Liver (tissue), 9 donors: ENCODE data around the gene EPB41L1. TPM values are rescaled to one million over a fixed set of nuclear protein-coding genes. Genes with fewer than 3 reads are reported as not detected.

Experiments used
- DNase-seq: peaks from one replicate; pipeline ENCODE4 v3.0.0-alpha.2; 2017; ENCODE audit warnings: low spot score
- H3K27ac ChIP-seq, 2 donors: one replicate each; pipeline ENCODE4 v1.7.0; 2013; ENCODE audit warnings: inconsistent platforms in 2 of 2, low read length in 2 of 2, control low read depth in 1 of 2, low read depth in 1 of 2, mild to moderate bottlenecking in 1 of 2
- H3K27me3 ChIP-seq, 4 donors: one replicate each; pipeline versions ENCODE4 v1.6.1 to v1.7.0; 2013; ENCODE audit warnings: low read length in 3 of 4, inconsistent platforms in 1 of 4, mild to moderate bottlenecking in 1 of 4, moderate library complexity in 1 of 4; ENCODE audit not compliant: control insufficient read depth in 4 of 4, insufficient read depth in 4 of 4
- H3K36me3 ChIP-seq, 4 donors: one replicate each; pipeline versions ENCODE4 v1.6.1 to v1.7.0; 2013; ENCODE audit warnings: low read length in 3 of 4, mild to moderate bottlenecking in 3 of 4, low read depth in 1 of 4, moderate library complexity in 1 of 4; ENCODE audit not compliant: control insufficient read depth in 4 of 4, insufficient read depth in 3 of 4
- H3K4me1 ChIP-seq, 4 donors: one replicate each; pipeline versions ENCODE4 v1.6.1 to v1.7.0; 2013; ENCODE audit warnings: low read length in 3 of 4, mild to moderate bottlenecking in 3 of 4, moderate library complexity in 1 of 4; ENCODE audit not compliant: control insufficient read depth in 4 of 4, insufficient read depth in 4 of 4
- H3K4me3 ChIP-seq, 3 donors: one replicate each; pipeline versions ENCODE4 v1.6.1 to v1.7.0; 2013; ENCODE audit warnings: low read length in 3 of 3, control low read depth in 1 of 3, low read depth in 1 of 3, mild to moderate bottlenecking in 1 of 3
- H3K9ac ChIP-seq, 2 donors: one replicate each; pipeline ENCODE4 v1.7.0; 2013; ENCODE audit warnings: low read length in 2 of 2, mild to moderate bottlenecking in 2 of 2, moderate library complexity in 2 of 2, control low read depth in 1 of 2, low read depth in 1 of 2
- H3K9me3 ChIP-seq, 4 donors: one replicate each; pipeline versions ENCODE4 v1.6.1 to v1.7.0; 2013; ENCODE audit warnings: low read length in 3 of 4; ENCODE audit not compliant: control insufficient read depth in 4 of 4
- ATF3 ChIP-seq: IDR thresholded peaks from 2 replicates; pipeline ENCODE4 v1.6.1; 2016; ENCODE audit warnings: antibody characterized with exemption
- CTCF ChIP-seq: fragments of 150-350 bp; IDR thresholded peaks from 2 replicates; pipeline ENCODE4 v1.5.1; 2017; ENCODE audit warnings: improper control_type of control experiment, low read depth, low read length; ENCODE audit not compliant: missing input control
- EGR1 ChIP-seq, 2 donors: IDR thresholded peaks; 2 replicates each; pipeline ENCODE4 v1.6.1; 2016 to 2018; ENCODE audit warnings: antibody characterized with exemption in 2 of 2, low read depth in 2 of 2
- FOXA2 ChIP-seq: IDR thresholded peaks from 2 replicates; pipeline ENCODE4 v1.6.1; 2016; ENCODE audit warnings: antibody characterized with exemption
- HNF4A ChIP-seq, 2 donors: conservative IDR thresholded peaks; 2 replicates each; pipeline ENCODE4 v1.6.1; 2016; ENCODE audit warnings: antibody characterized with exemption in 2 of 2, mild to moderate bottlenecking in 2 of 2
- HNF4G ChIP-seq: IDR thresholded peaks from 2 replicates; pipeline ENCODE4 v1.6.1; 2016; ENCODE audit warnings: antibody characterized with exemption
- JUND ChIP-seq, 2 donors: IDR thresholded peaks; 2 replicates each; pipeline ENCODE4 v1.6.1; 2016; ENCODE audit warnings: antibody characterized with exemption in 2 of 2
- NR2F2 ChIP-seq: IDR thresholded peaks from 2 replicates; pipeline ENCODE4 v1.6.1; 2016; ENCODE audit warnings: antibody characterized with exemption
- RXRA ChIP-seq, 2 donors: IDR thresholded peaks; 2 replicates each; pipeline ENCODE4 v1.6.1; 2017 to 2018; ENCODE audit warnings: antibody characterized with exemption in 2 of 2, mild to moderate bottlenecking in 1 of 2
- TAF1 ChIP-seq: conservative IDR thresholded peaks from 2 replicates; pipeline ENCODE4 v1.6.1; 2016; ENCODE audit warnings: antibody characterized with exemption, mild to moderate bottlenecking
- ZBTB33 ChIP-seq: IDR thresholded peaks from 2 replicates; pipeline ENCODE4 v1.6.1; 2016; ENCODE audit warnings: antibody characterized with exemption
- WGBS: extraction: QIAGEN DNeasy Blood & Tissue Kit; methylation state at CpG from one replicate; pipeline ENCODE4 v1.1.7; 2013; 5-methylcytosine and 5-hydroxymethylcytosine counted together
- polyA plus RNA-seq, 2 donors: library from polyadenylated mRNA; stranded (reverse) in 1 of 2; unstranded in 1 of 2; fragments of 200-250 nt in 1 of 2; fragments of >200 nt in 1 of 2; fragmentation: Nextera tagmentation in 1 of 2; extraction: Ambion mirVana in 1 of 2; gene quantifications; one replicate each; pipeline versions ENCODE4 v1.2.1 to v1.2.3, GENCODE V29; 2013 to 2015
- total RNA-seq, 2 donors: library from RNA; depleted of rRNA; stranded (reverse); fragments of >200 nt; gene quantifications; one replicate each; pipeline ENCODE4 v1.2.3, GENCODE V29; 2014
- TF ChIP-seq, protein P1 (sequence below): IDR thresholded peaks from 2 replicates; pipeline ENCODE4 v1.6.1; 2016; ENCODE audit warnings: antibody characterized with exemption, mild to moderate bottlenecking
- donor health status: healthy.
- donor health status: healthy.
- donor health status: healthy.
- donor health status: healthy.
- donor health status: healthy.

The EPB41L1 gene
- total and polyA plus RNA-seq, 4 donors: 2.4 to 11.9 (median 4.3) TPM

DNA sequence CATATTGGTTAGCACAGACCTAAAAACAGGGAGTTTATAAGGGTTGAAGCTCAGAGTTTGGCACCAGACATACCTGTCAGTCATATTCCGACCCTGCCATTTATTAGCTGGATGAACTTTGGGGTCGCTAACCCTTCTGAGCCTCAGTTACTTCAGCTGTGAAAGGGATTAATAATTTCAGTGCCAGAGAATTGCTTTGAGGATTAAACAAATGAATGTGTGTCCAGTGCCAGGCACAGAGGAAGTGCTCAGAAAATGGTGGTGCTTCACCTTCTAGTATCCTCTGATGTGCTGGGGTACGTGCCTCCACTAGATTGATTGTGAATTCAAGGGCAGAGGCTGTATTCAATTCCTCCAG lies 4.1 kb upstream of the EPB41L1 start:
- TF ChIP-seq FOXA2 (no peak), RXRA (IDR thresholded peaks at IDR 0.05) (no peak), CTCF (no peak), JUND (IDR thresholded peaks at IDR 0.05) (no peak), ATF3 (no peak), ZBTB33 (no peak)
- DNase-seq: no peak
- Histone ChIP-seq H3K9me3 (no peaks in the 10 kb centered on the region), H3K36me3 (no peaks in the 10 kb centered on the region), H3K27ac (no peak overlapping the region), H3K27me3 (no peaks in the 10 kb centered on the region), H3K4me1 (peaks cover 6 to 26% (median 22%) of the 10 kb centered on the region in 4 donors), H3K9ac (no peak overlapping the region), H3K4me3 (no peak overlapping the region)
- WGBS: 90% methylated on average over 3 of the region's 3 CpGs

DNA sequence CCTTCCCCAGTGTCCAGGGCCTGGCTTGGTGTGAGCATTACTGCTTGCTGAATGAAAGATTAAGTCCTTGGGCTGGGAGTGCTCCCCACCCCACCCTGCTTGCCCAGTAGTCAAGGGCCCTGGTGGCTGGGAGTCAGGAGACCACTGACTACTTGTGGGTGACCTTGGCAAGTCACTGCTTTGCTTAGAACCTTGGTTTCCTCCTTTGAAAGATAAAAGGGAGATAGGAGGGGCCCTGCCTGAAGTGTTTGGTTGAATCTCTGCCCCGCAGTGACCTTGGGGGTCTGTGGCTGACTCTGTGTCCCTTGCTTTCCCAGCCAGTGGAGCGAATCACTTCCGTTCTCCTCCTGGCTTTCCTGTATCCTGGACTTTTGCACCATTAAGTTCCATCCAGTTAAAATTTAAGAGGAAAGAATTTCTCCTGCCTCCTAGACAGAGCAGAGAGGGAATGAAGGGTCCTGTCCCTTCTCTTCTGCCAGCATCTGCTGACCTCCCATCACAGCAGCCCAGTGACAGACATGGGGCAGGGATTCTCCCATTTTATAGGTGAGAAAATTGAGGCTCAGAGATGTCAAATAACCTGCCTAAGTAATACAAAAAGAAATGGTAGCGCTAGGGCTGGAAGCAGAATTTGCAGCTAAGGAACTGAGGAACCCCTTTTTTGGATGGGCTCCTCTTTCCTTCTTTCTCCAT lies 3.5 kb upstream of the EPB41L1 start:
- TF ChIP-seq NR2F2 (peak; percentile 49), HNF4A (conservative IDR thresholded peaks at IDR 0.05) (no peak)
- Histone ChIP-seq H3K9ac (no peak overlapping the region), H3K27ac (no peak overlapping the region), H3K4me3 (no peak overlapping the region), H3K27me3 (no peaks in the 10 kb centered on the region), H3K4me1 (peaks cover 6 to 26% (median 22%) of the 10 kb centered on the region in 4 donors), H3K9me3 (no peaks in the 10 kb centered on the region), H3K36me3 (no peaks in the 10 kb centered on the region)
- no peak for DNase-seq
- WGBS: 81% methylated on average over 4 of the region's 4 CpGs

DNA sequence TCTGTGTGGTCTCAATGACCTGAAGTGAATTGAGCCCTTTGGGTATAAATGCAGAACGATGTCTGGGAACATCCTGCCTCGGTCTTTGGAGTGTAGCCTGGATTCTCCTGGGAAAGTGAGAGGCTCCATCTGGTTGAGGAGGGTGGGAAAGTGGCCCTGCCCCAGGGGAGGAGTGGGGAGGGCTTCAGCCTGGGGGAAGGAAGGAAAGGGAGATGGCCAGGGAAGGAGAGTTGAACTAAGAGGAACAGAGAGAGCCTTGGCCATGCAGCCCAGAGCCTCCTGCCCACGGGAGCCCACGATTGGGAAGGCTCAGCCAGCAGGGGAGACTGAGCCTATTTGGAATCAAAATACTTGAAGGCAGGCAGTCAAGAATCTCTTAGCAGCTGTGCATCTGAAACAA lies 2.3 kb upstream of the EPB41L1 start:
- Histone ChIP-seq H3K27ac (no peak overlapping the region), H3K4me3 (no peak overlapping the region), H3K4me1 (peaks cover 6 to 26% (median 22%) of the 10 kb centered on the region in 4 donors), H3K9me3 (no peaks in the 10 kb centered on the region), H3K27me3 (no peaks in the 10 kb centered on the region), H3K36me3 (no peaks in the 10 kb centered on the region), H3K9ac (no peak overlapping the region)
- WGBS: 76% methylated on average over 4 of the region's 4 CpGs
- TF ChIP-seq RXRA (IDR thresholded peaks at IDR 0.05): no peak
- no peak for TF ChIP-seq ATF3
- TF ChIP-seq, protein P1, sequence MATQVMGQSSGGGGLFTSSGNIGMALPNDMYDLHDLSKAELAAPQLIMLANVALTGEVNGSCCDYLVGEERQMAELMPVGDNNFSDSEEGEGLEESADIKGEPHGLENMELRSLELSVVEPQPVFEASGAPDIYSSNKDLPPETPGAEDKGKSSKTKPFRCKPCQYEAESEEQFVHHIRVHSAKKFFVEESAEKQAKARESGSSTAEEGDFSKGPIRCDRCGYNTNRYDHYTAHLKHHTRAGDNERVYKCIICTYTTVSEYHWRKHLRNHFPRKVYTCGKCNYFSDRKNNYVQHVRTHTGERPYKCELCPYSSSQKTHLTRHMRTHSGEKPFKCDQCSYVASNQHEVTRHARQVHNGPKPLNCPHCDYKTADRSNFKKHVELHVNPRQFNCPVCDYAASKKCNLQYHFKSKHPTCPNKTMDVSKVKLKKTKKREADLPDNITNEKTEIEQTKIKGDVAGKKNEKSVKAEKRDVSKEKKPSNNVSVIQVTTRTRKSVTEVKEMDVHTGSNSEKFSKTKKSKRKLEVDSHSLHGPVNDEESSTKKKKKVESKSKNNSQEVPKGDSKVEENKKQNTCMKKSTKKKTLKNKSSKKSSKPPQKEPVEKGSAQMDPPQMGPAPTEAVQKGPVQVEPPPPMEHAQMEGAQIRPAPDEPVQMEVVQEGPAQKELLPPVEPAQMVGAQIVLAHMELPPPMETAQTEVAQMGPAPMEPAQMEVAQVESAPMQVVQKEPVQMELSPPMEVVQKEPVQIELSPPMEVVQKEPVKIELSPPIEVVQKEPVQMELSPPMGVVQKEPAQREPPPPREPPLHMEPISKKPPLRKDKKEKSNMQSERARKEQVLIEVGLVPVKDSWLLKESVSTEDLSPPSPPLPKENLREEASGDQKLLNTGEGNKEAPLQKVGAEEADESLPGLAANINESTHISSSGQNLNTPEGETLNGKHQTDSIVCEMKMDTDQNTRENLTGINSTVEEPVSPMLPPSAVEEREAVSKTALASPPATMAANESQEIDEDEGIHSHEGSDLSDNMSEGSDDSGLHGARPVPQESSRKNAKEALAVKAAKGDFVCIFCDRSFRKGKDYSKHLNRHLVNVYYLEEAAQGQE: no peak
- TF ChIP-seq FOXA2: no peak
- no peak for TF ChIP-seq ZBTB33
- no peak for TF ChIP-seq EGR1 (IDR thresholded peaks at IDR 0.05; ENCODE audit: low read depth in 2 of 2)
- TF ChIP-seq HNF4G: no peak
- TF ChIP-seq TAF1: no peak
- DNase-seq: no peak
